ENCODE measurements around the gene SSX5.
A peak's percentile ranks its signal among the peaks of the same experiment; 100 is the strongest.
"Not testable (repeated sequence)": the region's sequence is repeated elsewhere in the genome, so short reads cannot be mapped to it uniquely, and the experiment has no call there.

SSX5 gene

GRCh38 chrX:48196745-48197201 lies at the start of gene SSX5:
Gene SSX5, minus strand, starts transcription at chrX:48196795. Its CDS starts 1,437 bp downstream, at chrX:48195358.
- DNase-seq (ENCODE audit: low read depth in 2 of 2), result no peak

GRCh38 chrX:48224196-48224595 lies 27.6 kb upstream of the SSX5 start:
- DNase-seq (ENCODE audit: low read depth in 2 of 2), result not testable (repeated sequence)

GRCh38 chrX:48214341-48214740 lies 17.7 kb upstream of the SSX5 start:
- DNase-seq (ENCODE audit: low read depth in 2 of 2), result not testable (repeated sequence)

GRCh38 chrX:48190024-48190423 lies 6.6 kb downstream of the SSX5 start:
- DNase-seq (ENCODE audit: low read depth in 2 of 2), result not testable (repeated sequence)

- DNase-seq (ENCODE audit: low read depth in 2 of 2), result not testable (repeated sequence)
These were observed 14.7 kb downstream of the SSX5 start for GRCh38 chrX:48181882-48182281.

GRCh38 chrX:48180811-48181210 lies 15.8 kb downstream of the SSX5 start:
- DNase-seq (ENCODE audit: low read depth in 2 of 2), result no peak

GRCh38 chrX:48179691-48180090 lies 16.9 kb downstream of the SSX5 start:
- no peak for DNase-seq (ENCODE audit: low read depth in 2 of 2)

GRCh38 chrX:48166322-48166721 lies 30.3 kb downstream of the SSX5 start:
- DNase-seq (ENCODE audit: low read depth in 2 of 2), result not testable (repeated sequence)

- DNase-seq (ENCODE audit: low read depth in 2 of 2), result no peak
These were observed 31.4 kb downstream of the SSX5 start for GRCh38 chrX:48165241-48165640.

GRCh38 chrX:48156014-48156413 lies 40.6 kb downstream of the SSX5 start:
- DNase-seq (ENCODE audit: low read depth in 2 of 2), result no peak

- no peak for DNase-seq (ENCODE audit: low read depth in 2 of 2)
These were observed 41.8 kb downstream of the SSX5 start for GRCh38 chrX:48154796-48155195.

- no peak for DNase-seq (ENCODE audit: low read depth in 2 of 2)
These were observed 42.8 kb downstream of the SSX5 start for GRCh38 chrX:48153769-48154168.

GRCh38 chrX:48142697-48143096 lies 53.9 kb downstream of the SSX5 start:
- DNase-seq (ENCODE audit: low read depth in 2 of 2), result peak; percentile 17 to 22

GRCh38 chrX:48141810-48142508 lies 54.6 kb downstream of the SSX5 start:
- not testable (repeated sequence) for DNase-seq (ENCODE audit: low read depth in 2 of 2)

- DNase-seq (ENCODE audit: low read depth in 2 of 2), result not testable (repeated sequence)
These were observed 57.5 kb downstream of the SSX5 start for GRCh38 chrX:48139076-48139475.

Data from stimulated activated CD4-positive, alpha-beta T cell treated with anti-CD3 and anti-CD28 coated beads, Interleukin-15, amount 100 ng/mL, for 48 hours (primary cell).